HG03039 (cell line): Measurements from ENCODE around the gene NFU1.

ENCODE experiments used
- ATAC-seq: cut with Tn5 transposase; IDR thresholded peaks from one replicate; pipeline ENCODE4 v1.9.1; 2021; ENCODE audit warnings: mild to moderate bottlenecking, moderate library complexity; ENCODE audit not compliant: unreplicated experiment

NFU1 gene

DNA sequence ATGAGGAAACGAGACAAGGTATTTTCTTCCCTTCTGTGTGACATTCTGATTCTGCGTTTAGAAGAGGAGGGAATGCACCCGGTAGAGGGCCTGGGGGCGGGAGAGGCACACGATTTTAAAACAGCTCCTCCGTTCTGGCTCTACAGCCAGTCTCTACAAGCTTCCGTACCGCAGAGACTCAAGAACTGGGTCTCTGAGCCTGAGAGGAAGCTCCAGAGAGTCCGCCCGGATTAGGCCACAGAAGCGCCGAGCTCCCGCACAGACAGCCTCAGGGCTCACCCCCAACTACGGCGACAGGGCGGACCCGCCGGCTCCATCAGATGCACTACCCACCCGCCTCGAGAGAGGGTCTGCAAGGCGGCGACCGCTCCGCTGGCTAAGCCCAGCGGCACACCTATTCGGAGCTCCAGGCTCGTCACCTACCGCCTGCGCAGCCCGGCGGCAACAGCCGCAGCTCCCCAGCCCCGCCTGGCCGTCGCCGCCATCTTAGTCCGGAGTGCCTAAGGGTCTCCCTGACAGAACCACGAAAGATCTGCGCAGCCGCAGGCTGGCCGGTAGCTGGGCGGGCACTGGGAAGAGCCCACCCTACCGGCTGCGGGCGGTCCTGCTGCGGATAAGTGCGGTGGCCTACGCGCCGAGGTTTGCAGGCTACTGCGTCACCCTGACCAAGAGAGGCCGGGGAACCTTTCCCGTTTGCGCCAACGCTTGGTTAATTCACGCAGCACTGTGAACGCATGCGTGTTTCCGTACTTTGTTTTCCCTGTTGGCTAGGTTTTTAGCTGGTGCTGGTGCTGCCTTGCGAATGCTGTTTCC lies at the start of gene NFU1:
TSS of gene NFU1 (minus strand) at position 498 of the 813 bp plus-strand sequence. CDS start at position 485, 13 bp downstream.
- peak; percentile 97 for ATAC-seq

DNA sequence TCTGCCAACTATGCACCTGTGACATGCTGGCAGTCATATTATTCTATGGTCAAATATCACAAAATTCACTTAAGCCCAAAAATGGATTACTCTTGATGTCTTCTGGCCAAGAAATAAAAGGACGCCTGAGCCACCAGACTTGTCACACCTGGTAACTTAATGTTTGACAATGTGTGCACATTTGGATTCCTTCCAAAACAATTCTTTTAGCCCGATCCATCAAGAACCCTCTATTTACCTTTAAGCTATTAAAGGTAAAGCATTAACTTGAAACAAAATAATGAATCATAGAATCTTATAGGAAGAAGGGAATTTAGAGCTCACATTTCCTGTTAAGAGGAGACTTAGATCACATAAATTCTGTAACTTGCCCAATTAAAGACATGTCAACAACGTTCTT lies 46.5 kb upstream of the NFU1 start:
- ATAC-seq: no peak

DNA sequence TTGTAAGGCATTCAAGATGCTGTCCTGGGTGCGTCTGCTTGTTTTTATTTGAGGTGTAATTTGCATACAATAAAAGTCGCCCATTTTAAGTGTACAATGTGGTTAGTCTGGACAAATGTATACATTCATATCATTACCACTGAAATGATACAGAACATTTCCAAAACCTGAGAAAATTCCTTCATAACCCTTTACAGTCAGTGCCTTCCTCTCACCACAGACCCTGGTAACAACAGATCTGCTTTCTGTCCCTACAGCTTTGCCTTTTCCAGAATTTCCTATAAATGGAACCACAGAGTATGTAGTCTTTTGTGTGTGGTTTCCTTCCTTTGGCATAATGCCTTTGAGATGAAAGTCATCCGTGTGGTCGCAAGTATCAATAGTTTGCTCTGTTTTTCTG lies 45.8 kb upstream of the NFU1 start:
- no peak for ATAC-seq

- no peak for ATAC-seq
Measured at GRCh38 chr2:69482471-69482870, 45.2 kb upstream of the NFU1 start.

- no peak for ATAC-seq
Measured at GRCh38 chr2:69481421-69481820, 44.2 kb upstream of the NFU1 start.

GRCh38 chr2:69477627-69478026 lies 40.4 kb upstream of the NFU1 start:
- no peak for ATAC-seq

DNA sequence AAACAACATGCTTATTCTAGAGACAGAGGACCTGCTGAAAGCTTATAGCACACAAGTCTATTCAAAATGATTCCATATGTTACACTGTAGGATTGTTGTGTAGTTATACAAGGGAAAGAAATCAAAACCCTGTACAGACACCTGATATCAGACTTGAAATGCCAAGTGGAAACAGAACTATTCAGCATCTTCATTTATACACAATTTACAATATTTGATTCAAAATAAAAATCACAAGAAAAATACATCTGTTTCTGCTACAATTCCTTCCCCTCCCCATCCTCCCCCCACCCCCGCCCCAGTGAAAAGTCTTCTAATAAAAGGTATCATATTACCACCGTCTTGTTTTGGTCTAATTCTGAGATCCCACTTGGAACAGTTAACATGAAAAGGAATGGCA lies 37.5 kb upstream of the NFU1 start:
- ATAC-seq: no peak

GRCh38 chr2:69471793-69472192 lies 34.6 kb upstream of the NFU1 start:
- ATAC-seq: no peak

DNA sequence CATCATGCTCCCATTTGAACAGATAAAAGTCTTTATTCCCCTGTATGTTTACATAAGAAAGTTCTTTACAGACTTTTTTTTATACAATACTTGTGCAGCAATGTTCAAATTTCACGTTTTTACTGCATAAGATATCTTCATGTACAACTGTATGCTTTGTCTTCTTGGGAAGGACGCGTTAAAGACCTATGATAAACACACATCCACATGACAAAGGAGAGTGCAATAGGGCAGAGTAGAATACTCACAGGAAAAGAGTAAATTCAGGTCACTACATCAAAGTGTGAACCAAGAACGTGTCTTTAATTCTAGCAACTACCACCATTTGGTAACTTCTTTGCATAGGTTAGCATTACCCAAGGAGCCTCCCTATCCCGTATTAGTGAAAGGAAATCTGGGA lies 33.7 kb upstream of the NFU1 start:
- ATAC-seq: no peak

- no peak for ATAC-seq
Measured at GRCh38 chr2:69469784-69470183, 32.5 kb upstream of the NFU1 start.

- ATAC-seq: no peak
Measured at GRCh38 chr2:69469375-69469774, 32.1 kb upstream of the NFU1 start.

- ATAC-seq: no peak
Measured at GRCh38 chr2:69466728-69467127, 29.5 kb upstream of the NFU1 start.

- ATAC-seq: no peak
Measured at GRCh38 chr2:69465513-69466456, 28.6 kb upstream of the NFU1 start.

DNA sequence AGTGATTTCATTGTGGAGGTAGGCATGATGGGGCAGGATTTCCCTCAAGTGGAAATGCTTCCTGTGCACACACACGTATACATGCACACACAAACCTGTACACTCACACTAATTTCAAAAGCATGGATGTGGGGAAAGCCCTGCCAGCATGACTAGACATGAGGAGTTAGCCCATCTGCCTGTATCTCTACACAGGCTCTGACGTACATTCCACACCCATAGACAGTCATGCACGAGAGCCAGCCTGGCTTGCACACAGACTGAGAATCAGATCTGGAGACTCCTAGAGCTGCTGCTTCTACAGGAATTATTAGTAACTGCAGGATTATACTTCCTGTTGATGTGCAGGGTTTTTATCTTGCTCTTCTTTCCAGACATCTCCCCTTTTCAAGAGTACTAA lies 27.3 kb upstream of the NFU1 start:
- no peak for ATAC-seq

DNA sequence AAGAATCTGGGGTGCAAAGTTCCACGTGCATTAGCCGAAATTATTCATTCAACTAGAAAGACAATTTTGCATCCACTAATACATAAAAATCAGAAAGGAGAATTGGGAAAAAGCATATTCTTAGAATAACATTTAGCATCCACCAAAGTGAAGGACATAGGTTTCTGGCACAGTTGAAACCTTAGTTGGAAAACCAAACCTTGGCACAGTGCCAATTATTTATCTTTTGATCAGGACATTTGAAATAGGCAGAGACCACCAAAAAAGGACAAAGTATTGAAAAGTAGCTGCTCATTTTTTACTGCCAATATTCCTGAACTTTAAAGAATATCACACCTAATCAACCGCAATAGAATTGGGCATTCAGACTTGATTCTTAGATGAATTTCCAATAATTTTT lies 25.5 kb upstream of the NFU1 start:
- no peak for ATAC-seq

GRCh38 chr2:69461404-69461803 lies 24.2 kb upstream of the NFU1 start:
- ATAC-seq: no peak

DNA sequence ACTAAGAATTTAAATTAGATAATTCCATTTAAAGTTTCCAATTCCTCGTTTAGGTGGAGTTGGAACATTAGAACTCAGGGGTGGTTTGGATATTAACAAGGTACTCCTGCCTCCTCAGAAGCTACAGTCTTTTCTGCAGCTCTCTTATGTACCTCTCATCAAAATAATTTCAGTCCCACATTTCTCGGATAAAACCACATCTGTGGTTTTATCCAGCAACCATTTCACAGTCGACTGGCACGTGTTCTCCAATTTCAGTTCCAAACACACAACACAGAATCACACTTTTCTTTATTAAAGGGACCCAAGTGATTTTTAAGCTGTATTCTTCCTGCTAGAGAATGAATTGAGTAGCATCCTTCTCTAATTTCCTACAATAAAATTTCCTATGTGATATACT lies 22.7 kb upstream of the NFU1 start:
- ATAC-seq: no peak

GRCh38 chr2:69456950-69457445 lies 19.8 kb upstream of the NFU1 start:
- ATAC-seq: no peak

GRCh38 chr2:69456154-69456553 lies 18.9 kb upstream of the NFU1 start:
- ATAC-seq: no peak

GRCh38 chr2:69454976-69455375 lies 17.7 kb upstream of the NFU1 start:
- no peak for ATAC-seq

GRCh38 chr2:69453475-69454129 lies 16.4 kb upstream of the NFU1 start:
- peak; percentile 91 for ATAC-seq
